Measurements from ENCODE around the gene GJC1. TPM values are rescaled to one million over a fixed set of nuclear protein-coding genes. Genes with fewer than 3 reads are reported as not detected.
A peak's percentile ranks its signal among the peaks of the same experiment; 100 is the strongest.

The GJC1 gene
- total and polyA plus RNA-seq, 2 donors (not counting 1 experiment from before 2014, with no cell fraction given) = 33.9 to 97.3 TPM

GRCh38 chr17:44865231-44865660 lies 35.2 kb upstream of the GJC1 start:
- Histone ChIP-seq H3K4me3 (replicated peaks in 1 of 4; ENCODE audit: control extremely low read depth in 1 of 4, insufficient read depth in 1 of 4, low read depth in 3 of 4, low read length in 4 of 4) (no peak overlapping the region), H4K20me1 (ENCODE audit: control insufficient read depth, extremely low read depth, insufficient read depth, low read length) (no peaks in the 10 kb centered on the region), H3K79me2 (ENCODE audit: control insufficient read depth, insufficient read depth, low read length) (no peaks in the 10 kb centered on the region), H3K27ac (ENCODE audit: insufficient read depth, low read length) (peak overlapping the region; percentile 69), H3K9ac (ENCODE audit: insufficient read depth, low read length) (no peak overlapping the region), H2AFZ (ENCODE audit: low read length) (no peak overlapping the region), H3K4me1 (ENCODE audit: control insufficient read depth, extremely low read depth, insufficient read depth, low read length) (peaks cover 3% of the 10 kb centered on the region), H3K9me3 (ENCODE audit: control insufficient read depth, insufficient read depth, low read depth, low read length) (no peaks in the 10 kb centered on the region), H3K4me2 (ENCODE audit: extremely low read depth, insufficient read depth, low read length) (no peak overlapping the region), H3K36me3 (ENCODE audit: control insufficient read depth, insufficient read depth, low read length) (peaks cover 14% of the 10 kb centered on the region), H3K27me3 (ENCODE audit: control insufficient read depth, insufficient read depth, low read length) (no peaks in the 10 kb centered on the region)
- TF ChIP-seq, protein P1, sequence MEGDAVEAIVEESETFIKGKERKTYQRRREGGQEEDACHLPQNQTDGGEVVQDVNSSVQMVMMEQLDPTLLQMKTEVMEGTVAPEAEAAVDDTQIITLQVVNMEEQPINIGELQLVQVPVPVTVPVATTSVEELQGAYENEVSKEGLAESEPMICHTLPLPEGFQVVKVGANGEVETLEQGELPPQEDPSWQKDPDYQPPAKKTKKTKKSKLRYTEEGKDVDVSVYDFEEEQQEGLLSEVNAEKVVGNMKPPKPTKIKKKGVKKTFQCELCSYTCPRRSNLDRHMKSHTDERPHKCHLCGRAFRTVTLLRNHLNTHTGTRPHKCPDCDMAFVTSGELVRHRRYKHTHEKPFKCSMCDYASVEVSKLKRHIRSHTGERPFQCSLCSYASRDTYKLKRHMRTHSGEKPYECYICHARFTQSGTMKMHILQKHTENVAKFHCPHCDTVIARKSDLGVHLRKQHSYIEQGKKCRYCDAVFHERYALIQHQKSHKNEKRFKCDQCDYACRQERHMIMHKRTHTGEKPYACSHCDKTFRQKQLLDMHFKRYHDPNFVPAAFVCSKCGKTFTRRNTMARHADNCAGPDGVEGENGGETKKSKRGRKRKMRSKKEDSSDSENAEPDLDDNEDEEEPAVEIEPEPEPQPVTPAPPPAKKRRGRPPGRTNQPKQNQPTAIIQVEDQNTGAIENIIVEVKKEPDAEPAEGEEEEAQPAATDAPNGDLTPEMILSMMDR (conservative IDR thresholded peaks at IDR 0.05 in 1 of 2, IDR thresholded peaks at IDR 0.05 in 1 of 2; ENCODE audit: low read depth in 1 of 2, low read length in 2 of 2) = peak; percentile 80 to 89
- no peak for TF ChIP-seq EZH2 (IDR thresholded peaks at IDR 0.05; ENCODE audit: low read length, missing control alignments)
- peak; percentile 51 to 80 for DNase-seq (ENCODE audit: low read depth in 2 of 2)

- no peaks in the 10 kb centered on the region for H3K9me3 ChIP-seq (ENCODE audit: control insufficient read depth, insufficient read depth, low read depth, low read length)
- H2AFZ ChIP-seq (ENCODE audit: low read length) = no peak overlapping the region
- no peak for DNase-seq (ENCODE audit: low read depth in 2 of 2)
- no peak overlapping the region for H3K4me3 ChIP-seq (replicated peaks in 1 of 4; ENCODE audit: control extremely low read depth in 1 of 4, insufficient read depth in 1 of 4, low read depth in 3 of 4, low read length in 4 of 4)
- no peak overlapping the region for H3K9ac ChIP-seq (ENCODE audit: insufficient read depth, low read length)
- no peaks in the 10 kb centered on the region for H3K79me2 ChIP-seq (ENCODE audit: control insufficient read depth, insufficient read depth, low read length)
- peaks cover 3% of the 10 kb centered on the region for H3K4me1 ChIP-seq (ENCODE audit: control insufficient read depth, extremely low read depth, insufficient read depth, low read length)
- H4K20me1 ChIP-seq (ENCODE audit: control insufficient read depth, extremely low read depth, insufficient read depth, low read length) = no peaks in the 10 kb centered on the region
- H3K36me3 ChIP-seq (ENCODE audit: control insufficient read depth, insufficient read depth, low read length) = peaks cover 15% of the 10 kb centered on the region
- H3K4me2 ChIP-seq (ENCODE audit: extremely low read depth, insufficient read depth, low read length) = no peak overlapping the region
- TF ChIP-seq EZH2 (IDR thresholded peaks at IDR 0.05; ENCODE audit: low read length, missing control alignments) = no peak
- H3K27ac ChIP-seq (ENCODE audit: insufficient read depth, low read length) = no peak overlapping the region
- no peaks in the 10 kb centered on the region for H3K27me3 ChIP-seq (ENCODE audit: control insufficient read depth, insufficient read depth, low read length)
These were observed 34.7 kb upstream of the GJC1 start for GRCh38 chr17:44864831-44865230.

GRCh38 chr17:44863061-44863918 lies 33.2 kb upstream of the GJC1 start:
- Histone ChIP-seq H2AFZ (ENCODE audit: low read length) (no peak overlapping the region), H3K36me3 (ENCODE audit: control insufficient read depth, insufficient read depth, low read length) (peaks cover 23% of the 10 kb centered on the region), H3K9me3 (ENCODE audit: control insufficient read depth, insufficient read depth, low read depth, low read length) (no peaks in the 10 kb centered on the region), H3K9ac (ENCODE audit: insufficient read depth, low read length) (no peak overlapping the region), H3K4me1 (ENCODE audit: control insufficient read depth, extremely low read depth, insufficient read depth, low read length) (no peaks in the 10 kb centered on the region), H4K20me1 (ENCODE audit: control insufficient read depth, extremely low read depth, insufficient read depth, low read length) (no peaks in the 10 kb centered on the region), H3K4me2 (ENCODE audit: extremely low read depth, insufficient read depth, low read length) (no peak overlapping the region), H3K79me2 (ENCODE audit: control insufficient read depth, insufficient read depth, low read length) (no peaks in the 10 kb centered on the region), H3K27me3 (ENCODE audit: control insufficient read depth, insufficient read depth, low read length) (no peaks in the 10 kb centered on the region), H3K4me3 (replicated peaks in 1 of 4; ENCODE audit: control extremely low read depth in 1 of 4, insufficient read depth in 1 of 4, low read depth in 3 of 4, low read length in 4 of 4) (no peak overlapping the region), H3K27ac (ENCODE audit: insufficient read depth, low read length) (no peak overlapping the region)
- no peak for TF ChIP-seq EZH2 (IDR thresholded peaks at IDR 0.05; ENCODE audit: low read length, missing control alignments)
- TF ChIP-seq, protein P1 (conservative IDR thresholded peaks at IDR 0.05 in 1 of 2, IDR thresholded peaks at IDR 0.05 in 1 of 2; ENCODE audit: low read depth in 1 of 2, low read length in 2 of 2) = no peak
- no peak for DNase-seq (ENCODE audit: low read depth in 2 of 2)
